Medulla oblongata (tissue), 1 donor: ENCODE measurements around the gene CUX1.
"Not testable (repeated sequence)": the region's sequence is repeated elsewhere in the genome, so short reads cannot be mapped to it uniquely, and the experiment has no call there.

Experiments used
- DNase-seq: peaks from one replicate; pipeline ENCODE4 v3.0.0-alpha.2; 2015; ENCODE audit errors: extremely low spot score

Gene CUX1

GRCh38 chr7:101826081-101826835 is 8.8 kb downstream of the CUX1 start:
- DNase-seq, result no peak

DNA sequence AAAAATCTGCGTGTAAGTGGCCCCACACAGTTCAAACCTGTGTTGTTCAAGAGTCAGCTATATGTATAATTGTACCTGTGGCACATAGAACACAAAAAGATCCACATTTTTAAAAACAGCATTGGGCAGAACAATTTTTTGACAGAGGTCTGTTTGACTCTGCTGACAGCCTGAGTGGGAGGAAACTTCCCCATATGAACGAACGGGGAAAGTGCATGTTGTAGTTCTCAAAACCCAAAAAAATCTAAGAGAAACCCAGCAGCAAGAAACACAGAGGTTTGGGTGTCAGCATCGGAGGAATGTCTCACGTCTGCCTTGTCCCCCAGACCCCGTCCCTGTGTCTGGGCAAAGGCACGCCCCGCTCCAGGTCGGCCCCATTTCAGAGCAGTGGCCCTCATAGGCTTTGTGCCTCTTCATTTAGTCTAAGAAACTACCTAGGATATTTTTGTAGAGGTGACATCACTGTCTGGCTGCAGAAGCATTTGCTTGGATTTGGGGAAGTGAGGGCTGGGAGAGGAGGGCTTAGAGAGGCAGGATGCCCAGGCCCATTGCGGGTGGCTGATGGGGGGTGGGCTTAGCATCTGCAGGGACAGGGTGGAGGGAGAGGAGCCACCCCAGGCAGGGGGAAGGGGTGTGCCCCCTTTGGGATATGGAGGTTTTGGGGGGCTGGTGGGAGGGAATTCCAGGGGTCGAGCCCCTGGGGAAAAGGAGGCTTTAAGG is 11.0 kb downstream of the CUX1 start:
- no peak for DNase-seq

DNA sequence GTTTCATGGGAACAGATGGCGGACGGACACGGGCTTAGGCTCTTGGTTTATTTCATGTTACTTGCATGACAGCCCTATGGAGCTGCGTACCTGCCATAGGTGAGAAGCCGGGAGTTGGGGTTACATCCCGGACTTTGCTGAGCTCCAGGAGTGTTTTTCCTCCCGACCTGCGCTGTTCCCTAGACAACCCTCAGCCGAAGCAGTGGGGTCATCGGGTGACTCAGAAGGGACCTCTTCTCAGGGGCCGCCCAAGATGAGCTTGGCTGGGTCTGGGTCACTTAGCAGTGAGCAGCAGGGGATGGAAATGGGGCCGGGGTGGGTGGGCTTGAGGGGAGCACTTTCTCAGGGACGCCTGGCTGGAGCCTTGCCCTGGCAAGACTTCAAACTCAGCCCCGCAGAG is 11.9 kb downstream of the CUX1 start:
- no peak for DNase-seq

- DNase-seq, result no peak
These were observed 12.4 kb downstream of the CUX1 start for GRCh38 chr7:101829821-101830220.

- DNase-seq, result not testable (repeated sequence)
These were observed 14.0 kb downstream of the CUX1 start for GRCh38 chr7:101831396-101831795.

DNA sequence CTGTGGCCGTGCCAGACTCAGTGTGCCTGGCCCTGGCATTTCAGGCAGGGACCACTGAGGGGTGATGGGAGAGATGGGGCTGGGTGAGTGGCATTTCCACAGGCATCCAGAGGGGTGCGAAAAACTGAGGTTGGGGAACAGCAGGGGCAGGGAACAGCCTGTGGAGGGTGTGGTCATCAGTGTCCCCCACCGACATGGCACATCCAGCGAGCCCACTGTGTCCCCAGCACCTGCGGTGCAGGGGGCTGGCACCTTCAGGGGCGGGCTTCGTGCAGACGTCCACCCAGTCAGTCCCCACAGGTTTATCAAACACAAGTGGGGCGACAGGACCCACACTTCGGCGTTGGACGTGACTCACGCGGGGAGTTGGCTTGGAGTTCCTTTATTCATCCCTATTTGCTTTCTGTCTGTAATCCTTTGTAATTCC is 14.8 kb downstream of the CUX1 start:
- no peak for DNase-seq

- DNase-seq, result no peak
These were observed 15.4 kb downstream of the CUX1 start for GRCh38 chr7:101832685-101833375.

GRCh38 chr7:101833799-101834198 is 16.4 kb downstream of the CUX1 start:
- DNase-seq, result no peak

DNA sequence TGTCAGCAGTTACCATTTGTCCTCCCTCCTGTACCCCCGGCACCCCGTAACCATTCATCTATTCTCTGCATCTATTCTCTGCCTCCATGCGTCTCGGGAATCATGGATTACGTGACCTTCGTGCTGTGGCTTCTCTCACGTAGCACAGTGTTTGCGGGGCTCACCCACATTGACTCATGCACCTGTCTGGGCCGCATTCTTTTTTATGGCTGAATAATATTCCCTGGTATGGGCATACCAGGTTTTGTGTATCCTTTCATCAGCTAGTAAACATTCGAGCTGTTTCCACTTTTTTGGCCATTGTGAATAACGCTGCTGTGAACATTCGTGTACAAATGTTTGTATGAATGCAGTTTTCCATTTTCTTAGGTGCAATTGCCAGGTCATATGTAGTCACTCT is 17.7 kb downstream of the CUX1 start:
- no peak for DNase-seq

GRCh38 chr7:101837433-101837832 is 20.0 kb downstream of the CUX1 start:
- not testable (repeated sequence) for DNase-seq

GRCh38 chr7:101838837-101839483 is 21.5 kb downstream of the CUX1 start:
- DNase-seq, result no peak

- DNase-seq, result no peak
These were observed 23.9 kb downstream of the CUX1 start for GRCh38 chr7:101841328-101841727.

DNA sequence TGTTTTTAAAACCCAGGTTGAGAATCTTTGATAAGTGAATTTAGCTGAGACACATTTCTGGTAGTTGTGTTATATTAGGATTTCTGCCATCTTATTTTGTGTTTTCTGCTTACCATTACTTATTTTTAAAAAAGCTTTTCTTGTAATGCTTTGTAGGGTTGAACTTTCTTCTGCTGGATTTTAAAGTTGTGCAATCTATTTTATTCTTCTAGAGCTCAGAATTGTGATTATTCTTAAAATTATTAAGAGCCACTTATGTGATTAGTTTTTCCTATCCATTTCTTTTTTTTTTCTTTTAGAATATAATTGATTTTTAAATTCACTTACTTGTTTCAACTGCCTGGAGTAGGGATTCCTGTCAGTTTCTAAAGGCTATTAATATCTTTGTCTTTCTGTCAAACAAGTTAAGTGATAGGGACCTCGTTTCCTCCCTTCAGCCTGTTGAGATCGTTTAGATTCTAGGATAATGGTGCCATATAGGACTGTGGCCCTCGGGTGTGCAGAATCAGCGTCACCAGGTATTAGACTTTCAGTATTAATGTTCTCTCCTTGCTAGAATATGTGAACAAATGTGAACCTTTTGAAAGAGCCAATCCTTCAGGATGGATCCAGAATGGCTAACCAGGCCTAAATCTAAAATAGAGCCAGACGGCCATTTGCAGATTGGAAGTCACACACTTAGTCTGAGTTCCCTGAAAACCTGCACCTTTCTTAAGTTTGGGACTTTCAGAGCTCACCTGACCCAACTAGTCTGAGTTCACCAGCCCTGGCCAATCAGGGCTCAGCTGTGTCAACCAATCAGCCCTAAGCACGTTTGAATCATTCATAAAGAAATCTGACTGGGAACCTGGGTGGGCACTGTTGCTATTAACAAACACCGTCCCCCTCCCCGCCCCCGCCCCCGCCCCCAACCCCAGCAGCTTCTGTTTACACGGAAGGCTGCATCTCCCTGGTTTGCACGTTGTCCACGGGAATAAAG is 26.2 kb downstream of the CUX1 start:
- DNase-seq, result no peak

- no peak for DNase-seq
These were observed 28.5 kb downstream of the CUX1 start for GRCh38 chr7:101845974-101846373.

GRCh38 chr7:101846800-101847538 is 29.5 kb downstream of the CUX1 start:
- DNase-seq, result no peak

- DNase-seq, result no peak
These were observed 31.0 kb downstream of the CUX1 start for GRCh38 chr7:101848208-101848951.

GRCh38 chr7:101849314-101849713 is 31.9 kb downstream of the CUX1 start:
- not testable (repeated sequence) for DNase-seq

DNA sequence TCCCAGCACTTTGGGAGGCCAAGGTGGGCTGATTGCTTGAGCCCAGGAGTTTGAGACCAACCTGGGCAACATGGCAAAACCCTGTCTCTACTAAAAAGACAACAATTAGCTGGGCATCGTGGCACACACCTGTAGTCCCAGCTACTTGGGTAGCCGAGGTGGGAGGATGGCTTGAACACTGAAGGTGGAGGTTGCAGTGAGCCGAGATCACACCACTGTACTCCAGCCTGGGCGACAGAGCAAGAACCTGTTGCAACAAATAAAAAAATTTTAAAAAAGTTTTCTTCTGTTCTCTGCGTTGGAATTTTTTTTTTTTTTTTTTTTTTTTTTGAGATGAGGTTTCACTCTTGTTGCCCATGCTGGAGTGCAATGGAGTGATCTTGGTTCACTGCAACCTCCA is 34.9 kb downstream of the CUX1 start:
- DNase-seq, result not testable (repeated sequence)

GRCh38 chr7:101853684-101854083 is 36.3 kb downstream of the CUX1 start:
- no peak for DNase-seq
